GM12865 (cell line): Measurements from ENCODE around the gene SYNPO.
A peak's percentile ranks its signal among the peaks of the same experiment; 100 is the strongest.

Experiments used
- DNase-seq: peaks from one replicate; pipeline ENCODE4 v3.0.0; 2010; ENCODE audit warnings: low read depth
- H3K4me3 ChIP-seq: 2 replicates; pipeline ENCODE4 v1.5.1; 2011; ENCODE audit warnings: mild to moderate bottlenecking, low read depth, low read length, control low read depth
- CTCF ChIP-seq: IDR thresholded peaks from 2 replicates; pipeline ENCODE4 v1.5.1; 2011; ENCODE audit warnings: low read length, control low read depth, low read depth, inconsistent platforms; ENCODE audit not compliant: insufficient read depth; ENCODE audit errors: missing control alignments

The SYNPO gene

GRCh38 chr5:150651382-150651781 is 10.9 kb downstream of the SYNPO start:
- no peak for DNase-seq
- no peak for TF ChIP-seq CTCF
- no peak overlapping the region for H3K4me3 ChIP-seq

GRCh38 chr5:150651924-150652671 is 11.6 kb downstream of the SYNPO start:
- no peak overlapping the region for H3K4me3 ChIP-seq
- TF ChIP-seq CTCF: no peak

GRCh38 chr5:150653145-150653761 is 12.8 kb downstream of the SYNPO start:
- no peak for DNase-seq

More at GRCh38 chr5:150651924-150652671, 11.6 kb downstream of the SYNPO start:
- DNase-seq: no peak

GRCh38 chr5:150653762-150654556 is 13.5 kb downstream of the SYNPO start:
- no peak for DNase-seq
- TF ChIP-seq CTCF: no peak
- no peak overlapping the region for H3K4me3 ChIP-seq

More at GRCh38 chr5:150653145-150653761, 12.8 kb downstream of the SYNPO start:
- no peak for TF ChIP-seq CTCF
- H3K4me3 ChIP-seq: no peak overlapping the region

GRCh38 chr5:150655221-150655620 is 14.8 kb downstream of the SYNPO start:
- H3K4me3 ChIP-seq: no peak overlapping the region
- no peak for TF ChIP-seq CTCF
- DNase-seq: no peak

- DNase-seq: peak; percentile 79
- TF ChIP-seq CTCF: peak; percentile 71
- H3K4me3 ChIP-seq: peak overlapping the region; percentile 63
Measured at GRCh38 chr5:150656191-150657132, 16.0 kb downstream of the SYNPO start.
